HG02884 (cell line): ENCODE results near the gene ZCCHC14.
"Not testable (repeated sequence)": the region's sequence is repeated elsewhere in the genome, so short reads cannot be mapped to it uniquely, and the experiment has no call there.

Experiments used
- ATAC-seq: cut with Tn5 transposase; IDR thresholded peaks from one replicate; pipeline ENCODE4 v1.9.1; 2021; ENCODE audit warnings: mild to moderate bottlenecking, moderate library complexity; ENCODE audit not compliant: unreplicated experiment

ZCCHC14 gene

DNA sequence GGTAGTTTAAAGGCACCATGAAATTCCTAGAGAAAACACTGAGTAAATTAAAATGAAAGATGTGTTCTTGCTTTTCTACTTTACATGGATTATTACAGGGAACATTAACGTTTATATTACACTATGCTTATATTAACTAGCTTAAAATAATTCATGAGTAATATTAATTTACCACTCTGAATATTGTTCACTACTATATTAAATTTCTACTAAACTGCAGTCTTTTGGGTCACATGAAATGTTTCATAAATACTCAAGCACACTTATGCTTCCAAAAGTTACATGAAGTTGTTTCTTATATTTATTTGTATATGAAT, 104.0 kb downstream of the ZCCHC14 start:
- no peak for ATAC-seq

DNA sequence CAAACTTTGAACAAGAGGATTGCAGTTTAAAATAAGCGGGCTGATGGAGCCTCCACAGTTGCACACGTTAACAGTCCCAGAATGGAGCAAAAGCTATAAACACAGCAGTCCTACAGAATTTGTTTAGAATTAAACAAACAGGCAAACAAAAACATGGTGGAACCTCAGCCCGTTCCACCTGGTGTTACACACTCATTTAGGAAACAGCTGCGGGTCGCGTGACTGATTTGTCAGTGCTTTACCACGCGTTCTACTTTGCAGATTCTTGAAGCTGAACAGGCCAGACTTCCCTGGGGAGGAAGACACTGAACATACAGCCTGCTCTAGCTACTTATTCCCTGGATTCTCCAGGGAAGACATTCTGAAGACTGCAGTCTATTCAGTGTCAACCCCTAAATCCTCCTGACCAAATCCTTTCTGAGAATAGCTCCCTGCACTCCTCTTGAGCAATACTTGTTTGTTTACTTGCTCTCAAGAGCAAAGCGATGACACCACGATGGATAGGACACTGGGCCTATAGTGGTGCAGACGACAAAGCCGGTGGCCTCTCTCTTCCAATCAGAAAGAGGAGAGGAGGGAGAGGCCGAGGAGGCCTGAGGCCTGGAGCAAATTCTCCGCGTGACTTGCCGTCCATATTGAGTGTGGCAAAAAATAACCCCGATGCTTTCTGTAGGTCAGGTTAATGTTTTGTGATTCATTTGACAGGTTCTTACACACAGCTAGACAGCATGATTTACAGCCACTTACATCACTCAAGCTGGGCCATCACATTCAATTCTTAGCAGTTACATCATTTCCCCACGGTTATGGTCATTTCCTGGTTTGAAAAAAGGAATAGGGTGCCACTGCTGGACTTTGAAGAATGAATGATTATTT, 104.6 kb downstream of the ZCCHC14 start:
- peak; percentile 44 for ATAC-seq

DNA sequence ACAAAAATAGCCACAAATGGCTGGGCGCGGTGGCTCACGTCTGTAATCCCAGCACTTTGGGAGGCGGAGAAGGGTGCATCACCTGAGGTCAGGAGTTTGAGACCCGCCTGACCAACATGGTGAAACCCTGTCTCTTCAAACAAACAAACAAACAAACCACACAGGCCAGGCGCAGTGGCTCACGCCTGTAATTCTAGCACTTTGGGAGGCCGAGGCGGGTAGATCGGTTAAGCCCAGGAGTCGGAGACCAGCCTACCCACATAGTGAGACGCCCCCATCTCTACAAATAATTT, 108.0 kb downstream of the ZCCHC14 start:
- not testable (repeated sequence) for ATAC-seq

DNA sequence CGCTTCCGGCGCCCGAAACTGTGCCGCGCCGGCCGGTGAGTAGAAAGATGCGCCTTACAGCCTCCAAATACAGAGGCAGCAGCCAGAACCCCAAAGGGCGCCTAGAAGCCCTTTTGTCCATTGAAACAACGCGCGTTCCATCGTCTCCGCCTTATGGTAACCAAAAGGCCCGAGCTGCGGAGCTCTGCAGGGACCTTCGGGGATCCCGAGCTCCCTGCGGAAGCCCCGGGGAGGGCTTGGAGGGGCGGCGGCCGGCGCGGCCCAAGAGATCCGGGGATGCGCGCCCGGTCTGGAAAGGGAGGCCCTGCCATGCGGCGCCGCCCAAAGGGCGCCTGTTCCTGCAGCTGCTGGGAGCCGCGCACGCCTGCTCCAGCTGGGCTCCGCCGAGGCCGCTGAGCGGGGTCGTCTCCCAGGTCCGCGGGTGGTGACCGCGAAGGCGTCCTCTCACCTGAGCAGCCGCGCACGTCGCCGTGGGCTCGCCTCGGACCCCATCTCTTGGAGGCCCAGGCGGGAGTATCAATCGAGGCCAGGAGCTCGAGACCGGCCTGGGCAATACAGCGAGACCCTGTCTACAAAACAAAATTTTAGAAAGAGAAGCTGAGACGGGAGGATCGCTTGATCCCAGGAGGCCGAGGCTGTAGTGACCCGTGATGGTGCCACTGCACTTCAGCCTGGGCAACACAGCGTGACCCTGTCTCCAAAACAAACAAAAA, 108.5 kb downstream of the ZCCHC14 start:
- no peak for ATAC-seq

DNA sequence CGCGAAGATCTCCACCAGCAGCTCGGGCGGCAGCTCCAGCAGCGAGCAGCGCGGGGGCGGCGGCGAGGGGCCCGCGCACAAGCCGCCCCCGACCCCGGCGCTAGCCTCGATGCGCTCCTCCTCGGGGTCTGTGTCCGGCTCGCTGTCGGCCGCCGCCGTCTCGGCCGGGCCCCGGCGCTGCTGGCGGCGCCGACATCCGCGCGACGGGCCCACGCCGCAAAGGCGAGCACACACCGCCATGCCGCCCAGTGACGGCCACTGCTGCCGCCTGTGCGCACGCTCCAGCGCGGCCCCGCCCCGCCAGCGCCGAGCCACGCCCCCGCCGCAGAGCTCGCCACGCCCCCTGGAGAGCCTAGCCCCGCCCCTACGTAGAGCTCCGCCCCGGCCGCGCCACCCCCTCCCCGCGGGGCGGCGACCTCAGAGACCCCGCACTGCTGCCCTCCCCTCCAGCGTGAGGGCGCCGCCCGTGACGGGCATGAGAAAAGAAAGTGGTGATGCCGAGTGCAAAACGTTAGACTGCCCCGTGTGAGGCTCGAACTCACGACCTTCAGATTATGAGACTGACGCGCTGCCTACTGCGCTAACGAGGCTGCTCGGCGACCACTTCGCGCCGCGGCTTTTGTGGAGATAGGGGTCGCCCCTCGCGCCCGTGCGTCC, 109.2 kb downstream of the ZCCHC14 start, which contains the start of gene FBXO31:
TSS of gene FBXO31 (minus strand) at position 272 of the 657 bp plus-strand sequence. CDS start at position 240, 32 bp downstream.
- ATAC-seq = no peak

DNA sequence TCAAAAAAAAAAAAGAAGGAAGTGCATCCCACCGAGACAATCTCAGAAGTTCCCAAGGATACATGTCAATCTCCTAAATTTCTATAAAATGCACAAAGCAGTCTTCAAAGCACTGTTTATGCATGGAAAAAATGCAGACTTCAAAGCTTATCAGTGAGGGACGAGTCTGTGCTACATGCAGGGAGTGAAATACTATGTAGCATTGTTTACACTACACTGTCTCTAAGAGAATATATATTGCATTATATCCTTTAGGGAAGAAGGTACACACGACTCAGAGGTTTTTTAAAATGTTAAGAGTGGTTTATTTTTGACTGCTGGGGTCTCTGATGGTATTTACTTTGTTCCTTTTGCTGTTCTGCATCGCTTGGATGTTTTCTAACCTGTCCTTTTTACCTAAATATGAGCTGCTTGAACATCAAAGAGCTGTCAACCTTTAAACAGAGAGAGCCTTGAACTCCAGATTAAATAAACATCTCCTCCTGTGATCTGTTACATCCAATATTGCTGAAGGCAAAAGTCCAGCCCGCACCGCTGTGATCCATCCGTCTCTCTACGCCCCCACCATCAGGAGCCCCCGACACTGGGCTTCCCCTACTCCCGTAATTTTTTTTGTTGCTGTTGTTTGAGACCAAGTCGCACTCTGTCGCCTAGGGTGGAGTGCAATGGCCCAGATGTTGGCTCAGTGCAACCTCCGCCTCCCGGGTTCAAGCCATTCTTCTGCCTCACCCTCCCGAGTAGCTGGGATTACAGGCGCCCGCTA, 110.6 kb downstream of the ZCCHC14 start:
- no peak for ATAC-seq

DNA sequence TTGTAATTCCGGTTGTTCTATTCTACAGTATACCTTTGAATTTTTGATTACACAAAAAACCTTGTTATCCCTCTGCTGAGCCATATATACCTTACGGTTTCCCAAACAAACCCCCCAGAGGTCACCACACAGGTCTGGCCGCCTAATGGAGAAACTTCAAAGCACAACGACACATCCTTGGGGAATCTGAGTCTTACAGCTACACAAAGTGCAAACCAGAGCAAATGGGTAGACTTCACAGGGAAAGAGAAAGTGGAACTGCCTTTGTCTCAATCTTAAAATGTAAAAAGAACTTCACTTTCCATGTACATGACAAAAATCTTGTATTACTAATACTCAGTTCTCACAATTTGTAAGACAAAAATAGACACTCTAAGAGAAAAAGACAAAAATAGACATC, 111.9 kb downstream of the ZCCHC14 start:
- no peak for ATAC-seq

DNA sequence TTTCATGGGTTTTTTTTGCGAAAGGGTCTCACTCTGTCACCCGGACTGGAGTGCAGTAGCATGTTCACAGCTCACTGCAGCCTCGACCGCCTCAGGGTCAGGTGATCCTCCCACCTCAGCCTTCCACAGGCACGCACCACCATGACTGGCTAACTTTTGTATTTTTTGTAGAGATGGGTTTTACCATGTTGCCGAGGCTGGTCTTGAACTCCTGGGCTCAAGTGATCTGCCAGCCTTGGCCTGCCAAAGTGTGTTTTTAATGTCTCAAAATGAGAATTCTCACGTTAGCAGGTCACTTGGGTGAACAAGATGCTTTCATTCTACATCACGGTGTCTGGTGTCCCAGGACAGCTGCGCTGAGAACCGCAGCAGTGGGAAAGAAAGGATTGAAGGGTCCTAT, 112.4 kb downstream of the ZCCHC14 start:
- no peak for ATAC-seq

DNA sequence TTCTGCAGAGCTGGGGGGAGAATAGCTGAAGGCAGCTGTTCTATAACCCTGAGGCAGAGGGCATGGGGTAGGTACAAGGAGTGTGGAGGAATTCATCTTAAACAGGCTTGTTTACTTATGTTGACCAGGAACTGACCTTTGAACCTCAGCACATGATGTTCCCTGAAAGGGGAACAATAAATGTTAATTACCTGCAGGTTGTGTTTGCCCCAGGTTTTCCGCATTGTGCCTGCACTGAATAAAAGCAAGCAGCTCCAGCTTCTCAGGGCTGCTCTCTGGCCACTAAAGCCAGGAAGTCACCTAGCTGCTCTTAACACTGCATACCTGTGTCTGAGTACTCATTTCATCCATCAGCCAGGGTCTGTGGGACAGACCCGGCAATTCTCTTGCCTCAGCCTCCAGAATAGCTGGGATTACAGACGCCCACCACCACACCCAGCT, 113.5 kb downstream of the ZCCHC14 start:
- not testable (repeated sequence) for ATAC-seq

DNA sequence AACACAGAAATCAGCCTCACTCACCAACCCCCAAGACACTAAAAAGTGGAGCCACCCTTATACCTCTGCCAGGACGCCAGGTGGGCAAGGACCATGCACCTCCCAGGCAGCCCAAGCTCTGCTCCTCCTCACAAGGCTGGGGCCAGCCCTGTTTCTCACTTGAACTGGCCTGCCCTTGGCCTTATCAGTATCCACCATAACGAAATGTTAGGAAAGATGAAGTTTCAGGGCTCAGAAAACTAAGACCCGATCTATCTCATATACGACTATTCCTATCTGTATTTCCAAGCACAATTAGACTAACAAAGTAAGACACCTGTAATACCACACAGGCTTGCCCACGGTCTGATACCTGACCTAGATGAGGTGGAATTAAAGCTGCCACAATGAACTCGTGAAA, 116.2 kb downstream of the ZCCHC14 start:
- no peak for ATAC-seq

DNA sequence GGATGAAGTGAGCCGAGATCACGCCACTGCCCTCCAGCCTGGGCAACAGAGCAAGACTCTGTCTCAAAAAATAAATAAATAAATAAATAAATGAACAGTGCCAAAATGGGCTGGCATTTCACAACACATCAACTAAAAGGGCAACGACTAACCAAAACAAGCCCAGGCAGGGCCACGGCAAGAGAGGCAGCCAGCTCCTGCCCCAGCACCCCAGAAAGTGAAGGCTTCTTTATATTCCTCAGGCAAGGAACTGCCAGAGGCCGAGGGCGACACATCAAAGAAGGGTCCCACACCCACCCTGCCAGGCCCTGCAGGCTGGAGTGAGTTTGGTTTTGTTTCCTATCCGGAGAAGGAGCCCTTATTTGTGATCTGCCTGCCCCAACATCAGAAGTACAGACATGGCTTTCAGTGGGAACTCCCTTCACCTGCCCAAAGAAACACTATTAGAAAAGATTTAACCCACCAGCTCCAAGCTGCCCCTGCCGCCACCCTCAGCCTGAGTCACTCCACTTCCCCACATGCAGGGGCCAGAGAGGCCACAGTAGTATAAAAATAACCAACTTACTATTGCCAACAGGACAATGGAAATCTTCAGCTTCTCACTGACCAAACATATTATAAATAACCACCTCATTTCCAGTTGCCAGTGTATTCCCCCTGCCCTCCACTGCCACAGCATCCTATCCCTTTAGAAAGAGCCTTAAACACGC, 117.2 kb downstream of the ZCCHC14 start:
- ATAC-seq = no peak

DNA sequence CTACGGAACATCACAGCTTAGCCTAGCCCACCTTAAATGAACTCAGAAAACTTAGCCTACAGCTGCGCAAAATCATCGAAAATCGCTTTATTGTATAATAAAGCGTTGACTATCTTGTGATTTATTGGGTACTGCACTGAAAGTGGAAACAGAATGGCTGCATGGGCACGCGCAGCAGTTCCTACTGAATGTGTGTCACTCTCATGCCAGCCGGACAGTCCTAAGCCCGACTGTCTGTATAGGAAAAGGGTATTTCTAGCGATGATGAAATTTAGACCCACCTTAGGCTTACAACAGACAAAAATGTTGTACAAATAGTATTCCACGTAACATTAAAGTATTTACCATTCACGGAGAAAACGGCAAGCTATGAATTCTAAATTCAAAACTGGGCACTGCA, 118.5 kb downstream of the ZCCHC14 start:
- ATAC-seq = no peak

DNA sequence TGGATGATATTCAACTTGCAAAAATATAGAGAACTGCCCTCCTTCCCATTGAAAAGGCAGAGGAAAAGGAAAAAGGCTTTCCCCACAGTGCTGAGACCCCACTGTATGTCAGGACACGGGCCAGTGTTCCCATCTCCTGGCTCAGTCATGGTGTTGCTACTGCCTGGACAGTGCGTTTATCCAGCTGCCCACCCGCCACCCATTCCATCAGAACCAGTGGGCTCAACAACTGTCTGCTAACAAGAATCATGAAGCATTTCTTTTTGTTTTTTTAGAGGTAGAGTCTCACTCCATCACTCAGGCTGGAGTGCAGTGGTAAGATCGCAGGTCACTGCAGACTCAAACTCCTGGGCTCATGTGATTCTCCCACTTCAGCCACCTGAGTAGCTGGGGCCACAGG, 120.5 kb downstream of the ZCCHC14 start:
- ATAC-seq = no peak

DNA sequence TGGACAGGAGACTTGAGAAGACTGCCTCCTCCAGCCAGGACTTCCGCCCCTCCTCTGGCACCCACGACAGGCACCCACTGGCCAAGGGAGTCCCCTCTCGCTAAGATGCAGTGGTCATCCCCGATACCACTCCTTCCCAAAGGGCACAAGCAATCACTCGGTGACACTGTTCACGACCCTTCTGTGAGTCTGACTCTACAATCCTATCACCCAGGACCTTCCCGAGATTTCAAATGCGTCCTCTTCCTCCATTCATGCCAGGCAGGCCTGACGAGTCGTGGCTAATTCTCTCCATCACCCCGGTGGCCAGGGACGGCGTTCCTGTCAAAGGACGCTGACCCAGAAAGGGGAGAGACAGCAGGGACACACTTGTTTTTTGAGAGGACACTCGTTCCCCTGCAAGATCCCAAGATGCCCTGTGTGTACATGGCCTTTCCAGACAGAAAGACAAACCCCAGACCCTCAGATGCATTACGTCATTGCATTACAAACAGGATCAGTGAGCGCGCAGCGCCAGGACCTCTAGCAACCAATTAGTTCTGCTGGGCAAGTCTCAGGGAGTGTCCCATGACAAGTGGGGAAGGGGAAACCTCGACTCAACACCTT, 121.5 kb downstream of the ZCCHC14 start:
- ATAC-seq = no peak

DNA sequence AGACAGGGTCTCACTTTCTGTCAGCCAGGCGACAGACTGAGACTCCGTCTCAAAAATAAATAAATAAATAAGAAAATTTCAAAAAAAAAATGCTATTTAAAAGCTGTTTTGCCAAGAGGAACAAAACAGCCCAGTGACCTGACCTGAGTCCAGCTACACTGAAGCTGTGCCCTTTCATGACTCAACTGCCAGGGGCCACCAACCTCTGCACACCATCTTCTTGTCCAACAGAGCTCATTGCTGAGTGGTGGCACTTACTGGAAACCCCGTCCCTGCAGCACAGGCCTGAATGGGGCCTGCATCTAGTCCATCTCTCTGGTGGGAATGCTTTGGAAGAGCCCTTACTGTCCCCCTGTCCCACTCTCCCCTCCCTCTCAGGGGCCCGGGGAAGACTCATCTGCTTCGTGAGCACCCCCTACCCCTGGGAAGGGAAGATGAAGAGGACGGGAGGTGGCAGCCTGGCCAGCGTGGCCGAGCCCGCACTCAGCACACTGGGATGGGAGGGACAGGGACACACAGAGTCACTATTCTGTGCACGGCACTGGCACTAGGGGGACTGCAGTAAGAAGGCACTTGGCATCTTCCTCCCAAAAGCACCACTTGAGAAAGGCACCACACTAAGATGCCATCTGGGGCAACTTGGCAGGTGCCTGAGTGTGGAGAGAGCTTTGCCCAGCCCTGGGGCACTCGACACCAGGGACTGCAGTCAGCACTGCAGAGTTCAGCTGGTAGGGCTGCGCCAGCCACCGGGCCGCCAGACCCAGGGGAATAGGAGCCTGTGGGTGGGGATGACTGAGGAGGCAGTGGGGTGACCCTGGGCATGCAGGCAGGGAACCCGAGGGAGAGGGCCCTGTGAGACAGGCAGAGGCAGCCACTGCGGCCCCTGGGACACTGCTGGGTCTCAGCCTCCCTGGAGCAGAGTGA, 122.8 kb downstream of the ZCCHC14 start:
- no peak for ATAC-seq

DNA sequence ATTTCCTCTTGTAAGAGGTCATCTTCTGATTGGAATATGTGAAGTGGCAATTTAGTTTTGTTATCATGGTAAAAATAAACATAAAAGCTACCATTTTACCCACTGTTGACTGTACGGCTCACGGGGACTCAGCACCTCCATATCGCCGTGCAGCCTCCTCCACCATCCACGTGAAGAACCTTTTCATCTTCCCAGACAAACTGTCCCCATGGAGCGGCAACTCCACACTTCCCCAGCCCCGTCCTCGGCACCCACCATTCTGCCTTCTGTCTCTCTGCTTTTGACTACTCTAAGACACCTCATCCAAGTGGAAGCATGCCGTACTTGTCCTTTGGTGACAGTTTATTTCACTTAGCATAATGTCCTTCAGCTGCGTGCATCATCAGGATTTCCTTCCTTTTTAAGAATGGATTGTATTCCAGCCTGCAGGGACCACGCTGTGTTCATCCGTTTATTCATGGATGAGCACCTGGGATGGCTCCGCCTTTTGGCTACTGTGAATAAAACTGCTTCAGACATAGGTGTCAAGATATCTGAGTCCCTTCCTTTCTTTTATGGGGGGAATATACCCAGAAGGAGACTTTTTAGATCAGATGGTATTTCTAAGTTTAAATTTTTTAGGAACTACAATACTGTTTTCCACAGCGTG, 123.6 kb downstream of the ZCCHC14 start:
- no peak for ATAC-seq

DNA sequence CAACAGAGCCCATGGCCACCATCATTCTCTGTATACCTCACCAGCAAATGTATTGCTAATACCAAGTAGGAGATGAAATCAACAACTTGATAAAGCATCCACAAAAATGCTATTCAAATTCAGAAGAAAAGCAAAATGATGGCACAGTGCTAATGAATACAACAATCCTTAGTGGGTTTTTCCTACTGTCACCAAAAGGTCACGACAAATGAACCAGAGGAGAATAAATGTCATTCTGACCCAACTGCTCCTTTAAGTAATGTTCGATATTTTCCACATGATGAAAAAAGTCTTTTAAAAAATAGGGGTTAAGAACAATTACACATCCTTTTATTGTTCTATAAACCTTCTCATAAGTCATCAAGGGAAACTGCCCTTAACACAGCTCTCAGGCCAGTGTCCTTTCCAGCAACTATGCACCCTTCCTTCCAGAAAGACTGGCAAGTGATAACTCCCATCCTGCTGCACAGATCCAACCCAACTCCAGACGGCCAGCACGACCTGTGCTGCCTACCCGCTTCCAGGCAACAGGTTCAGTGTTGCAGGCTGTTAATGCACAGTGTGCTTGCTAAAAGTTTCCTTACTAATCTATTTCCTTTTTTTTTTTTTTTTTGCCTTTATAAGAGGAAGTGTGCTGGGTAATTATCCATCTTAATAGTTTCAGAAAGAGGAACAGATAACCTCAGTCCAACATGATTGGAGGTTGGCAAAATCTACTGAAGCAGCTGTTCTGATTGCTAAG, 124.6 kb downstream of the ZCCHC14 start:
- ATAC-seq = no peak

DNA sequence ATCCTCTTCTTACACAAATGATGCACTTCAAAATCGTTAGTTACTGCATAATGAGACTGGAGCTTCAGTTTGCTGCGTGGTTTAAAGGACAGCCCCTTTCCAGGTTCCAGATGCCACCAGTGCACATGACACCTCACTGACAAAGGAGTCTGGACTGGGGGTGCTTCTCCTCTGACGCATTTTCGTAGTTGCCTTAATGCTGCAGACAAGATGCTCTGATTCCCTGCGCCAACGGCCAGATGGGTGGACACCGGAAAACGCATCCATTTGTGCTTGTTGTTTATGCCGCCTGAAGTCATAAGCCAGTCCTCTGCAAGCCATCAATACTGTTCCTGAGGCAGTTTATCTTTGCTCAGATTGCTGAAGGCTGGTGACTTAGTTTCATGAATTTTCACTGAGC, 125.3 kb downstream of the ZCCHC14 start:
- no peak for ATAC-seq
